DND-41 (cell line): ENCODE measurements around the gene MYADM.
"Not testable (repeated sequence)": the region's sequence is repeated elsewhere in the genome, so short reads cannot be mapped to it uniquely, and the experiment has no call there.

ENCODE experiments used
- EZH2 ChIP-seq: IDR thresholded peaks from 3 replicates; pipeline ENCODE4 v1.6.1; 2012; ENCODE audit warnings: borderline replicate concordance, low read depth, mild to moderate bottlenecking, moderate library complexity, low read length, inconsistent platforms; ENCODE audit not compliant: severe bottlenecking
- TF ChIP-seq, protein P1 (sequence below): IDR thresholded peaks from 2 replicates; pipeline ENCODE4 v1.5.1; 2012; ENCODE audit warnings: borderline replicate concordance, low read length, moderate library complexity, mild to moderate bottlenecking; ENCODE audit not compliant: poor library complexity, severe bottlenecking; ENCODE audit errors: extremely low read depth

DNA sequence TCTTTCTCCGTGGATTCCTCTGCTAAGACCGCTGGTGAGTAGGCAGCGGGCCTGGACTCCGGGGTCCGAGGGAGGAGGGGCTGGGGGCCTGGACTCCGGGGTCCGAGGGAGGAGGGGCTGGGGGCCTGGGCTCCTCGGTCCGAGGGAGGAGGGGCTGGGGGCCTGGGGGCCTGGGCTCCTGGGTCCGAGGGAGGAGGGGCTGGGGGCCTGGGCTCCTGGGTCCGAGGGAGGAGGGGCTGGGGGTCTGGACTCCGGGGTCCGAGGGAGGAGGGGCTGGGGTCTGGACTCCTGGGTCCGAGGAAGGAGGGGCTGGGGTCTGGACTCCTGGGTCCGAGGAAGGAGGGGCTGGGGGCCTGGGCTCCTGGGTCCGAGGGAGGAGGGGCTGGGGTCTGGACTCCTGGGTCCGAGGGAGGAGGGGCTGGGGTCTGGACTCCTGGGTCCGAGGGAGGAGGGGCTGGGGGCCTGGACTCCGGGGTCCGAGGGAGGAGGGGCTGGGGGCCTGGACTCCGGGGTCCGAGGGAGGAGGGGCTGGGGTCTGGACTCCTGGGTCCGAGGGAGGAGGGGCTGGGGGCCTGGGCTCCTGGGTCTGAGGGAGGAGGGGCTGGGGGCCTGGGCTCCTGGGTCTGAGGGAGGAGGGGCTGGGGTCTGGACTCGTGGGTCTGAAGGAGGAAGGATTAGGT, 2.3 kb downstream of the MYADM start:
- TF ChIP-seq, protein P1, sequence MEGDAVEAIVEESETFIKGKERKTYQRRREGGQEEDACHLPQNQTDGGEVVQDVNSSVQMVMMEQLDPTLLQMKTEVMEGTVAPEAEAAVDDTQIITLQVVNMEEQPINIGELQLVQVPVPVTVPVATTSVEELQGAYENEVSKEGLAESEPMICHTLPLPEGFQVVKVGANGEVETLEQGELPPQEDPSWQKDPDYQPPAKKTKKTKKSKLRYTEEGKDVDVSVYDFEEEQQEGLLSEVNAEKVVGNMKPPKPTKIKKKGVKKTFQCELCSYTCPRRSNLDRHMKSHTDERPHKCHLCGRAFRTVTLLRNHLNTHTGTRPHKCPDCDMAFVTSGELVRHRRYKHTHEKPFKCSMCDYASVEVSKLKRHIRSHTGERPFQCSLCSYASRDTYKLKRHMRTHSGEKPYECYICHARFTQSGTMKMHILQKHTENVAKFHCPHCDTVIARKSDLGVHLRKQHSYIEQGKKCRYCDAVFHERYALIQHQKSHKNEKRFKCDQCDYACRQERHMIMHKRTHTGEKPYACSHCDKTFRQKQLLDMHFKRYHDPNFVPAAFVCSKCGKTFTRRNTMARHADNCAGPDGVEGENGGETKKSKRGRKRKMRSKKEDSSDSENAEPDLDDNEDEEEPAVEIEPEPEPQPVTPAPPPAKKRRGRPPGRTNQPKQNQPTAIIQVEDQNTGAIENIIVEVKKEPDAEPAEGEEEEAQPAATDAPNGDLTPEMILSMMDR: not testable (repeated sequence)
- TF ChIP-seq EZH2: not testable (repeated sequence)
